Testis (tissue), 3 donors: ENCODE data around the gene RAB27B. TPM values are rescaled to one million over a fixed set of nuclear protein-coding genes. Genes with fewer than 3 reads are reported as not detected.

ENCODE experiments used
- DNase-seq: peaks from one replicate; pipeline ENCODE4 v3.0.0-alpha.2; 2019
- H3K27ac ChIP-seq, 2 donors: fragments of 200-600 bp; sonication (generic); one replicate each; pipeline ENCODE4 v1.5.1; 2019
- H3K27me3 ChIP-seq: fragments of 200-600 bp; sonication (generic); one replicate; pipeline ENCODE4 v1.5.1; 2019
- H3K36me3 ChIP-seq: fragments of 200-600 bp; sonication (generic); one replicate; pipeline ENCODE4 v1.5.1; 2017; ENCODE audit warnings: low read depth; ENCODE audit errors: missing control alignments
- H3K4me1 ChIP-seq: fragments of 200-600 bp; sonication (generic); one replicate; pipeline ENCODE4 v1.5.1; 2019
- H3K4me3 ChIP-seq, 2 donors: fragments of 200-600 bp; sonication (generic); one replicate each; pipeline ENCODE4 v1.5.1; 2017 to 2019
- H3K9me3 ChIP-seq: fragments of 200-600 bp; sonication (generic); one replicate; pipeline ENCODE4 v1.5.1; 2017
- POLR2A ChIP-seq: fragments of 450-650 bp; IDR thresholded peaks from one replicate; pipeline ENCODE4 v1.6.1; 2017; ENCODE audit warnings: antibody characterized with exemption, mild to moderate bottlenecking, moderate library complexity
- WGBS, 2 donors: methylation state at CpG; one replicate each; pipeline ENCODE4 v1.1.5; 2018; 5-methylcytosine and 5-hydroxymethylcytosine counted together
- intact Hi-C: fragments of 100-400 bp; cut with DNase I; formaldehyde crosslinking; loops from one replicate; pipeline ENCODE4 v1.15.1; 2023; ENCODE audit warnings: low total_unique reads
- polyA plus RNA-seq: library from polyadenylated mRNA; stranded (reverse); fragments of 350-450 nt; fragmentation: Illumina TruSeq; extraction: RNeasy Lipid Tissue Mini Kit (QIAGEN cat#74804); gene quantifications from one replicate; pipeline ENCODE4 v1.2.3, GENCODE V29; 2014; ENCODE audit warnings: low read depth, low replicate concordance; ENCODE audit not compliant: insufficient read depth
- total RNA-seq, 2 donors: library from RNA; depleted of rRNA; stranded (reverse); fragments of >200 nt; gene quantifications; one replicate each; pipeline ENCODE4 v1.2.3, GENCODE V29; 2016
- TF ChIP-seq, protein P1 (sequence below), 3 experiments: fragments of 450-650 bp in 2 of 3; fragments of 200-600 bp in 1 of 3; sonication (generic) in 1 of 3; IDR thresholded peaks; one replicate each; pipeline ENCODE4 v1.5.1; 2016 to 2019; ENCODE audit warnings: antibody characterized with exemption in 3 of 3, mild to moderate bottlenecking in 2 of 3, moderate library complexity in 1 of 3

Gene RAB27B
- total and polyA plus RNA-seq, 3 donors from 2014 or later, result 0.93 to 5.8 (median 1.7) TPM

DNA sequence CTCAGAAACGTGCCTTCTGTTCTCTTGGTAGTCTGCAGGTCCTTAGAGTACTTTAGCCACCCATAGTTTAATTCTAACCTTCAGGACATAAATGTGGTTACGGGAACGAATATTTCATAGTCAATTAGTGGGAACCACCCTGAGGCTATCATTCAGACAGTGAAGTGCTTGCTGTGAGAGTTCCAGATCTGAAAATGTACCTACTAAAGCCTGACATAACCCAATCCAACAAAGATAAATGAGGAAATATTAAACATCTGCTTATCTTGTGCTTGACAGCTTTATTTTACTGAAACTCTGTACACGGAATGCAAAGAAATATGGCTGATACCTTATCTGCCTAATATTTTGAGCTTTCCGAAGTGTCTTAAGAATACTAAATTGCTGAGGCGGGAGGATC lies 43.0 kb downstream of the RAB27B start:
- no peaks in the 10 kb centered on the region for H3K9me3 ChIP-seq
- no peak overlapping the region for H3K4me3 ChIP-seq
- no peak overlapping the region for H3K27ac ChIP-seq
- WGBS, 2 donors, result 54 to 61% methylated on average over 6 of the region's 6 CpGs
- no peak for DNase-seq
- H3K27me3 ChIP-seq, result no peaks in the 10 kb centered on the region
- no peak for TF ChIP-seq POLR2A
- TF ChIP-seq, protein P1, sequence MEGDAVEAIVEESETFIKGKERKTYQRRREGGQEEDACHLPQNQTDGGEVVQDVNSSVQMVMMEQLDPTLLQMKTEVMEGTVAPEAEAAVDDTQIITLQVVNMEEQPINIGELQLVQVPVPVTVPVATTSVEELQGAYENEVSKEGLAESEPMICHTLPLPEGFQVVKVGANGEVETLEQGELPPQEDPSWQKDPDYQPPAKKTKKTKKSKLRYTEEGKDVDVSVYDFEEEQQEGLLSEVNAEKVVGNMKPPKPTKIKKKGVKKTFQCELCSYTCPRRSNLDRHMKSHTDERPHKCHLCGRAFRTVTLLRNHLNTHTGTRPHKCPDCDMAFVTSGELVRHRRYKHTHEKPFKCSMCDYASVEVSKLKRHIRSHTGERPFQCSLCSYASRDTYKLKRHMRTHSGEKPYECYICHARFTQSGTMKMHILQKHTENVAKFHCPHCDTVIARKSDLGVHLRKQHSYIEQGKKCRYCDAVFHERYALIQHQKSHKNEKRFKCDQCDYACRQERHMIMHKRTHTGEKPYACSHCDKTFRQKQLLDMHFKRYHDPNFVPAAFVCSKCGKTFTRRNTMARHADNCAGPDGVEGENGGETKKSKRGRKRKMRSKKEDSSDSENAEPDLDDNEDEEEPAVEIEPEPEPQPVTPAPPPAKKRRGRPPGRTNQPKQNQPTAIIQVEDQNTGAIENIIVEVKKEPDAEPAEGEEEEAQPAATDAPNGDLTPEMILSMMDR (IDR thresholded peaks at IDR 0.05), result no peak
- intact Hi-C loops, result no loop called here
- no peaks in the 10 kb centered on the region for H3K36me3 ChIP-seq
- no peaks in the 10 kb centered on the region for H3K4me1 ChIP-seq

DNA sequence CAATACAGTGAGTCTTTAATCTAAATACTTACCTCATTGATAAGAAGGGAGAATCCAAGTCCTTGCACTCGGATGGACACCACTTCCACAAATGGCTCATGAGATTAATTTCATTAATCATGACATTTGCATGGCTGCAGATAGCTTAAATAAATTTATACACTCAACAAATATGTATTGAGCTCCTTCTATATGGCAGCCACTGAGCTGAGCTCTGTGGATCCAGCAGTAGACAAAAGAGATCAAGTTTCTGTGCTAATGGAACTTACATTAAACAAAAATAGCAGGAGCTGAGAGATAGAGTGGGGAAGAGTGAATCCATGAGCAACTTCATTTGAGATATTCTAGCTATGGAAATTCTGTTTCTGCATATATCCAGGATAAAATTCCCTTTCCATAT lies 44.4 kb downstream of the RAB27B start:
- Histone ChIP-seq H3K27ac (no peak overlapping the region), H3K4me3 (no peak overlapping the region), H3K36me3 (no peaks in the 10 kb centered on the region), H3K27me3 (no peaks in the 10 kb centered on the region), H3K9me3 (no peaks in the 10 kb centered on the region), H3K4me1 (no peaks in the 10 kb centered on the region)
- TF ChIP-seq, protein P1 (IDR thresholded peaks at IDR 0.05), result no peak
- no peak for TF ChIP-seq POLR2A
- DNase-seq, result no peak
- 72 to 78% methylated on average over 1 of the region's 1 CpG for WGBS, 2 donors
- intact Hi-C loops, result no loop called here

DNA sequence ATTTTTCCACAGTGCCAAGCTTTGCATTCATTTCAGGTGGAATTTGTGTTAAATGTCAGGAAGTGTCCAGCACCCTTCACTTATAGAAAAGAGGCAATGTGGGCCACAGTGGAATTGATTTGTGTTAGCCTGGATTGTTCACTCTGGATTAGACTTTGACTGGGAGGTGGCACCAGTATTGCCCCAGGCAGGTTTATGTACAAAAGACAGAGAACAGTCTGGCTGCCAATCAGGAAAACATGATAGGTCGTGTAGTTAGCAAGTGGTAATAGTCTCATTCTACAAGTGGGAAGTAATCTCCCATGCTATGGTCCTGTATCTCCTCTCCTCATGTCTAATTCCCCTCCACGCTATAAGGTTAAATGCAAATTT lies 45.6 kb downstream of the RAB27B start:
- intact Hi-C loops, result no loop called here
- WGBS, 2 donors, result 84 to 85% methylated on average over 2 of the region's 2 CpGs
- H3K9me3 ChIP-seq, result no peaks in the 10 kb centered on the region

DNA sequence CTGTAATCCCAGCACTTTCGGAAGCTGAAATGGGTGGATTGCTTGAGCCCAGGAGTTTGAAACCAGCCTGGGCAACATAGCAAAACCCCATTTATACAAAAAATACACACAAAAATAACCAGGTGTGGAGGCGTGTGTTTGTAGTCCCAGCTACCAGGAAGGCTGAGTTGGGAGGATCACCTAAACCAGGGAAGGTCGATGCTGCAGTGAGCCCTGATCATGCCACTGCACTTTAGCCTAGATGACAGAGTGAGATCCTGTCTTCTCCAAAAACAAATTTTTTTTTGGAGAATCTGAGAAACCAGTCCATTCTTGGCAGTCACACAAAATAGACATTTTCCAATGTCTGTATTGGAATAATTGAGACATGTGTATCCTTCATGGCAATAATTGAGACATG lies 46.8 kb downstream of the RAB27B start:
- H3K4me1 ChIP-seq, result no peaks in the 10 kb centered on the region
- DNase-seq, result no peak
- no peak overlapping the region for H3K27ac ChIP-seq
- no peaks in the 10 kb centered on the region for H3K36me3 ChIP-seq
- 71 to 78% methylated on average over 3 of the region's 3 CpGs for WGBS, 2 donors
- no peaks in the 10 kb centered on the region for H3K27me3 ChIP-seq
- no peak for TF ChIP-seq POLR2A
- TF ChIP-seq, protein P1 (IDR thresholded peaks at IDR 0.05), result no peak
- no peaks in the 10 kb centered on the region for H3K9me3 ChIP-seq
- intact Hi-C loops, result no loop called here
- no peak overlapping the region for H3K4me3 ChIP-seq

More for the DNA sequence above, 45.6 kb downstream of the RAB27B start:
- TF ChIP-seq, protein P1 (IDR thresholded peaks at IDR 0.05), result no peak
- no peak for TF ChIP-seq POLR2A
- no peak overlapping the region for H3K27ac ChIP-seq
- H3K4me1 ChIP-seq, result no peaks in the 10 kb centered on the region
- no peaks in the 10 kb centered on the region for H3K36me3 ChIP-seq
- no peak for DNase-seq
- H3K27me3 ChIP-seq, result no peaks in the 10 kb centered on the region
- no peak overlapping the region for H3K4me3 ChIP-seq

DNA sequence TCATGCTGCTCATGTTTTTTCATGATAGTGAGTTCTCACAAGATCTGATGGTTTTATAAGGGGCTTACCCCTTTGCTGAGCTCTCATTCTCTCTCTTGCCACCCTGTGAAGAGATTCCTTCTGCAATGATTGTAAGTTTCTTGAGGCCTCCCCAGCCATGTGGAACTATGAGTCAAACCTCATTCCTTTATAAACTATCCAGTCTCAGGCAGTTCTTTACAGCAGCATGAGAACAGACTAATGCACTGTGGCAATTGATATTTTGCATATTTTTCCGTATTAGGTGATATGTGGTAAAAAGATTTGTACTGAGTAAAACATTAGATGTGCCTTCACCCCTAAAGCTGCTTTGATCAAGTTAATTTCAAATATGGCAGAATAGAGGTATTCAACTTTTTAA lies 48.8 kb downstream of the RAB27B start:
- Histone ChIP-seq H3K27me3 (no peaks in the 10 kb centered on the region), H3K4me3 (no peak overlapping the region), H3K36me3 (no peaks in the 10 kb centered on the region), H3K4me1 (no peaks in the 10 kb centered on the region), H3K9me3 (no peaks in the 10 kb centered on the region), H3K27ac (no peak overlapping the region)
- no peak for DNase-seq
- no peak for TF ChIP-seq POLR2A
- TF ChIP-seq, protein P1 (IDR thresholded peaks at IDR 0.05), result no peak
- intact Hi-C loops, result no loop called here
- 94 to 97% methylated on average over 1 of the region's 1 CpG for WGBS, 2 donors
